Mesendoderm (in vitro differentiated cells): ENCODE data around the gene GPR158.

Experiments used
- DNase-seq: peaks from one replicate; pipeline ENCODE4 v3.0.0; 2013
- H2AK5ac ChIP-seq: 2 replicates; pipeline ENCODE4 v1.6.1; 2013; ENCODE audit warnings: low read length, inconsistent platforms
- H2BK120ac ChIP-seq: 2 replicates; pipeline ENCODE4 v1.6.1; 2013; ENCODE audit warnings: low read depth, mild to moderate bottlenecking, low read length, moderate library complexity, mixed read lengths
- H2BK15ac ChIP-seq: replicated peaks from 2 replicates; pipeline ENCODE4 v1.6.1; 2013; ENCODE audit warnings: low read depth, mild to moderate bottlenecking, moderate library complexity
- H2BK5ac ChIP-seq: 2 replicates; pipeline ENCODE4 v1.6.1; 2013; ENCODE audit warnings: low read length, inconsistent platforms
- H3K18ac ChIP-seq: 2 replicates; pipeline ENCODE4 v1.6.1; 2013; ENCODE audit warnings: mild to moderate bottlenecking, low read length, mixed read lengths
- H3K23ac ChIP-seq: one replicate; pipeline ENCODE4 v1.6.1; 2013; ENCODE audit warnings: low read length
- H3K27ac ChIP-seq: 2 replicates; pipeline ENCODE4 v1.5.1; 2013; ENCODE audit warnings: low read depth, mild to moderate bottlenecking, inconsistent platforms, low read length, moderate library complexity
- H3K27me3 ChIP-seq: 2 replicates; pipeline ENCODE4 v1.6.1; 2013; ENCODE audit warnings: low read length, control low read depth, mild to moderate bottlenecking, inconsistent platforms; ENCODE audit not compliant: insufficient read depth, poor library complexity
- H3K36me3 ChIP-seq: 2 replicates; pipeline ENCODE4 v1.6.1; 2013; ENCODE audit warnings: low read length, inconsistent platforms; ENCODE audit not compliant: control insufficient read depth, insufficient read depth
- H3K4ac ChIP-seq: one replicate; pipeline ENCODE4 v1.6.1; 2013; ENCODE audit warnings: low read depth, mild to moderate bottlenecking, low read length, moderate library complexity
- H3K4me1 ChIP-seq: 2 replicates; pipeline ENCODE4 v1.6.1; 2013; ENCODE audit warnings: low read depth, low read length, inconsistent platforms; ENCODE audit not compliant: control insufficient read depth
- H3K4me2 ChIP-seq: 2 replicates; pipeline ENCODE4 v1.6.1; 2013; ENCODE audit warnings: low read length
- H3K4me3 ChIP-seq: 2 replicates; pipeline ENCODE4 v1.5.1; 2013; ENCODE audit warnings: mild to moderate bottlenecking, low read length
- H3K56ac ChIP-seq: one replicate; pipeline ENCODE4 v1.6.1; 2013; ENCODE audit warnings: low read length
- H3K79me1 ChIP-seq: 2 replicates; pipeline ENCODE4 v1.6.1; 2013; ENCODE audit warnings: low read length, inconsistent platforms
- H3K79me2 ChIP-seq: 2 replicates; pipeline ENCODE4 v1.6.1; 2013; ENCODE audit warnings: mild to moderate bottlenecking, low read length; ENCODE audit not compliant: control insufficient read depth, insufficient read depth
- H3K9ac ChIP-seq: 2 replicates; pipeline ENCODE4 v1.6.1; 2013; ENCODE audit warnings: low read length, inconsistent platforms
- H4K5ac ChIP-seq: one replicate; pipeline ENCODE4 v1.6.1; 2013; ENCODE audit warnings: low read length
- H4K8ac ChIP-seq: one replicate; pipeline ENCODE4 v1.6.1; 2013; ENCODE audit warnings: low read depth, mild to moderate bottlenecking, control low read depth, low read length, moderate library complexity
- WGBS: extraction: QIAGEN DNeasy Blood & Tissue Kit; methylation state at CpG from one replicate; pipeline ENCODE4 v1.1.7; 2013; ENCODE audit warnings: low lambda C conversion rate, missing lambda C conversion rate; ENCODE audit not compliant: insufficient coverage; ENCODE audit errors: extremely low coverage; 5-methylcytosine and 5-hydroxymethylcytosine counted together

Gene GPR158

GRCh38 chr10:25336330-25336729, 161.5 kb downstream of the GPR158 start:
- Histone ChIP-seq H4K5ac (no peak overlapping the region), H3K56ac (no peak overlapping the region), H2AK5ac (no peak overlapping the region), H2BK15ac (no peak overlapping the region), H3K9ac (no peak overlapping the region), H3K27me3 (no peaks in the 10 kb centered on the region), H4K8ac (no peak overlapping the region), H2BK5ac (no peak overlapping the region), H3K23ac (no peak overlapping the region), H3K4me2 (no peak overlapping the region), H3K4ac (no peak overlapping the region), H3K27ac (no peak overlapping the region), H2BK120ac (no peak overlapping the region), H3K79me1 (no peaks in the 10 kb centered on the region), H3K36me3 (no peaks in the 10 kb centered on the region), H3K4me3 (no peak overlapping the region), H3K18ac (no peak overlapping the region), H3K79me2 (no peaks in the 10 kb centered on the region), H3K4me1 (no peaks in the 10 kb centered on the region)
- no peak for DNase-seq

- Histone ChIP-seq H3K18ac (no peak overlapping the region), H3K4me1 (no peaks in the 10 kb centered on the region), H2AK5ac (no peak overlapping the region), H3K4me2 (no peak overlapping the region), H4K5ac (no peak overlapping the region), H3K56ac (no peak overlapping the region), H2BK120ac (no peak overlapping the region), H2BK15ac (no peak overlapping the region), H4K8ac (no peak overlapping the region), H3K79me1 (no peaks in the 10 kb centered on the region), H3K79me2 (no peaks in the 10 kb centered on the region), H3K4me3 (no peak overlapping the region), H2BK5ac (no peak overlapping the region), H3K9ac (no peak overlapping the region), H3K23ac (no peak overlapping the region), H3K4ac (no peak overlapping the region), H3K36me3 (no peaks in the 10 kb centered on the region), H3K27ac (no peak overlapping the region), H3K27me3 (no peaks in the 10 kb centered on the region)
- WGBS: 100% methylated on average over 10 of the region's 12 CpGs
- no peak for DNase-seq
Observed at GRCh38 chr10:25338271-25338670, 163.5 kb downstream of the GPR158 start.

GRCh38 chr10:25339966-25340365, 165.2 kb downstream of the GPR158 start:
- no peak overlapping the region for H2BK15ac ChIP-seq
- H3K4ac ChIP-seq: no peak overlapping the region
- H3K4me2 ChIP-seq: no peak overlapping the region
- no peak overlapping the region for H3K18ac ChIP-seq
- H4K5ac ChIP-seq: no peak overlapping the region
- no peaks in the 10 kb centered on the region for H3K36me3 ChIP-seq
- no peaks in the 10 kb centered on the region for H3K79me1 ChIP-seq
- H3K56ac ChIP-seq: no peak overlapping the region
- no peaks in the 10 kb centered on the region for H3K79me2 ChIP-seq
- no peak overlapping the region for H2BK5ac ChIP-seq
- WGBS: no CpG with 5 or more reads among the region's 1 CpG
- H3K4me3 ChIP-seq: no peak overlapping the region
- no peak overlapping the region for H3K9ac ChIP-seq
- no peak overlapping the region for H4K8ac ChIP-seq
- no peak overlapping the region for H3K23ac ChIP-seq
- H2BK120ac ChIP-seq: no peak overlapping the region
- no peaks in the 10 kb centered on the region for H3K27me3 ChIP-seq
- no peaks in the 10 kb centered on the region for H3K4me1 ChIP-seq
- no peak overlapping the region for H3K27ac ChIP-seq
- H2AK5ac ChIP-seq: no peak overlapping the region
- no peak for DNase-seq

- Histone ChIP-seq H3K4ac (no peak overlapping the region), H3K79me2 (no peaks in the 10 kb centered on the region), H2BK5ac (no peak overlapping the region), H3K79me1 (no peaks in the 10 kb centered on the region), H3K23ac (no peak overlapping the region), H3K27me3 (no peaks in the 10 kb centered on the region), H3K36me3 (no peaks in the 10 kb centered on the region), H3K27ac (no peak overlapping the region), H2BK15ac (no peak overlapping the region), H3K18ac (no peak overlapping the region), H2BK120ac (no peak overlapping the region), H4K5ac (no peak overlapping the region), H3K4me3 (no peak overlapping the region), H3K56ac (no peak overlapping the region), H3K4me1 (no peaks in the 10 kb centered on the region), H3K4me2 (no peak overlapping the region), H2AK5ac (no peak overlapping the region), H3K9ac (no peak overlapping the region), H4K8ac (no peak overlapping the region)
- no peak for DNase-seq
- WGBS: no CpG with 5 or more reads among the region's 3 CpGs
Observed at GRCh38 chr10:25349520-25349919, 174.7 kb downstream of the GPR158 start.

DNA sequence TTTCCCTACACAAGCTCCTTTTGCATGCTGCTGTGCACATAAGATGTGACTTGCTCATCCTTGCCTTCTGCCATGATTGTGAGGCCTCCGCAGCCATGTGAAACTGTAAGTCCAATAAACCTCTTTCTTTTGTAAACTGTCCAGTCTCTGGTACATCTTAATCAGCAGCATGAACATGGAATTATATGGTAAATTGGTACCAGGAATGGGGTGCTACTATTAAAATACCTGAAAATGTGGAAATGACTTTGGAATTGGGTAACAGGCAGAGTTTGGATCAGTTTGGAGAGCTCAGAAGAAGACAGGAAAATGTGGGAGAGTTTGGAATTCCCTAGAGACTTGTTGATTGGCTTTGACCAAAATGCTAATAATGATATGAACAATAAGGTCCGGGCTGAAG, 181.8 kb downstream of the GPR158 start:
- WGBS: no CpG with 5 or more reads among the region's 2 CpGs
- no peak overlapping the region for H3K4me3 ChIP-seq
- no peak overlapping the region for H2BK15ac ChIP-seq
- no peak overlapping the region for H2BK5ac ChIP-seq
- H3K27ac ChIP-seq: no peak overlapping the region
- H3K4ac ChIP-seq: no peak overlapping the region
- no peak overlapping the region for H3K56ac ChIP-seq
- no peak overlapping the region for H4K5ac ChIP-seq
- no peaks in the 10 kb centered on the region for H3K36me3 ChIP-seq
- no peaks in the 10 kb centered on the region for H3K4me1 ChIP-seq
- no peak overlapping the region for H3K4me2 ChIP-seq
- no peak overlapping the region for H4K8ac ChIP-seq
- H3K9ac ChIP-seq: no peak overlapping the region
- H2BK120ac ChIP-seq: no peak overlapping the region
- no peaks in the 10 kb centered on the region for H3K79me1 ChIP-seq
- no peaks in the 10 kb centered on the region for H3K79me2 ChIP-seq
- no peak overlapping the region for H3K23ac ChIP-seq
- no peak for DNase-seq
- H3K27me3 ChIP-seq: no peaks in the 10 kb centered on the region
- no peak overlapping the region for H2AK5ac ChIP-seq
- H3K18ac ChIP-seq: no peak overlapping the region

DNA sequence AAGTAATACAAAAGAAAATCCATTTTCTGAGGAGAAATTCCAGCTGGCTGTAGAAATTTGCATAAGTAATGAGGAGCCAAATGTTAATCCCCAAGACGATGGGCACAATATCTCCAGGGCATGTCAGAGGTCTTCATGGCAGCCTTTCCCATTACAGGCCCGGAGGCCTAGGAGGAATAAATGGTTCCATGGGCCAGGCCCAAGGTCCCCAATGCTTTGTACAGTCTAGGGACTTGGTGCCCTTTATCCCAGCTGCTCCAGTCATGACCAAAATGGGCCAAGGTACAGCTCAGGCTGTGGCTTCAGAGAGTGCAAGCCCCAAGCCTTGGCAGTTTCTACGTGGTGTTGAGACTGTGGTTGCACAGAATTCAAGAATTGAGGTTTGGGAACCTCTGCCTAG, 182.5 kb downstream of the GPR158 start:
- Histone ChIP-seq H3K4me2 (no peak overlapping the region), H4K8ac (no peak overlapping the region), H2BK120ac (no peak overlapping the region), H3K27me3 (no peaks in the 10 kb centered on the region), H4K5ac (no peak overlapping the region), H3K27ac (no peak overlapping the region), H3K4me3 (no peak overlapping the region), H3K79me1 (no peaks in the 10 kb centered on the region), H3K36me3 (no peaks in the 10 kb centered on the region), H3K18ac (no peak overlapping the region), H2AK5ac (no peak overlapping the region), H3K23ac (no peak overlapping the region), H3K79me2 (no peaks in the 10 kb centered on the region), H2BK15ac (no peak overlapping the region), H3K56ac (no peak overlapping the region), H3K9ac (no peak overlapping the region), H3K4ac (no peak overlapping the region), H2BK5ac (no peak overlapping the region), H3K4me1 (no peaks in the 10 kb centered on the region)
- WGBS: no CpG with 5 or more reads among the region's 3 CpGs
- DNase-seq: peak; percentile 7
